Activated CD4-positive, alpha-beta T cell treated with anti-CD3 and anti-CD28 coated beads, Interleukin-10, Interleukin-2, amounts not matched to agents 100 ng/mL and 50 ng/mL, durations not matched to agents 16 hours and 8 hours (primary cell): ENCODE measurements around the gene MSANTD7.
"Not testable (repeated sequence)": the region's sequence is repeated elsewhere in the genome, so short reads cannot be mapped to it uniquely, and the experiment has no call there.

Experiments
- DNase-seq: peaks from one replicate; pipeline ENCODE4 v3.0.0-alpha.2; 2020

The MSANTD7 gene, protein sequence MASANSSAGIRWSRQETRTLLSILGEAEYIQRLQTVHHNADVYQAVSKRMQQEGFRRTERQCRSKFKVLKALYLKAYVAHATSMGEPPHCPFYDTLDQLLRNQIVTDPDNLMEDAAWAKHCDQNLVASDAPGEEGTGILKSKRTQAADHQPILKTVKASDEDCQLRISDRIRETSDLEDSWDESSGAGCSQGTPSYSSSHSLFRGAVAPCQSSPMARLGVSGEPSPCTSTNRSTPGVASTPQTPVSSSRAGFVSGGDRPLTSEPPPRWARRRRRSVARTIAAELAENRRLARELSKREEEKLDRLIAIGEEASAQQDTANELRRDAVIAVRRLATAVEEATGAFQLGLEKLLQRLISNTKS

DNA sequence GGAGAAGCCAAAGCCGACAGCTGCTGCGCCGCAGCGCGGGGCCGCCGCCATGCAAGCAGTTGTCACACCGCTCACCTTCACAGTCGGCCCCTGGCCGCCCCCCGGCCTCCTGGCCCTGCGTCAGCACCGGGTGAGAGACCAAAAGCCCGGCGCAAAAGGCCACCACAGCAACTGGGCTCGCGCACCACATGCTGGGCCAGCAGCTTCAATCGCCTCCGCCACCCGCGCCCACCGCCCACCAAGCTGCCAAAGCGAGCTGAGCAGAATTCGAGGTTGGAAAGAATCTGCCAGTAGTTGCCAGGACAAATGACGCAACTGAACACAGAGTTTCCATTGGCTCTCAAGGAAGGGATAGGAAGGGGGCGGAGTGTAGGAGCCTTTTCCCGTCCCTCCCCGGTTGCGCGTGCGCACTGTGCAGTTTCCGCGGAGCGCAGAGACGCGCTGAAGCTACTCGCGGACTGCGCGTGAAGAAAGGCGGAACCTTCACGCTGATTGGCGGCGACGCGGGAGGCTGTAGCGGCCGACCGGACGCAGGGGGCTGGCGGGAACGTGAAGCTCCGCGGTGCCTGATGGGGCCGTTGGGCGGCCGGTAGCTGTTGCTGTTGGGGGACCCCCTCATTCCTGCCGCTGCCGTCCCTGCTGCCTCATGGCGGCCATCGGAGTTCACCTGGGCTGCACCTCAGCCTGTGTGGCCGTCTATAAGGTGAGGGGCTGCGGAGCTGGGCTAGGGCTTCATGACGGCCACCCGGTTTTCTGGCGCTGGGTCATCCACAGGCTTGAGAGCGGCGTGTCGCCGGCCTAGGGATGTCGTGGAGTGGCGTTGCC is at the start of gene MSANTD7, which contains the start of the genes CDNF and HSPA14:
TSS of gene MSANTD7 (plus strand) at position 550 of the 825 bp plus-strand sequence. CDS start 3,979 bp downstream, outside the sequence.
TSS of gene CDNF (minus strand) at position 281 of the 825 bp plus-strand sequence. CDS start at position 190, 91 bp downstream.
TSS of gene HSPA14 (plus strand) at position 550 of the 825 bp plus-strand sequence. CDS start at position 647, 97 bp downstream.
- peak; percentile 100 for DNase-seq

- DNase-seq, result no peak
Measured at GRCh38 chr10:14798636-14799035, 39.5 kb upstream of the MSANTD7 start.

DNA sequence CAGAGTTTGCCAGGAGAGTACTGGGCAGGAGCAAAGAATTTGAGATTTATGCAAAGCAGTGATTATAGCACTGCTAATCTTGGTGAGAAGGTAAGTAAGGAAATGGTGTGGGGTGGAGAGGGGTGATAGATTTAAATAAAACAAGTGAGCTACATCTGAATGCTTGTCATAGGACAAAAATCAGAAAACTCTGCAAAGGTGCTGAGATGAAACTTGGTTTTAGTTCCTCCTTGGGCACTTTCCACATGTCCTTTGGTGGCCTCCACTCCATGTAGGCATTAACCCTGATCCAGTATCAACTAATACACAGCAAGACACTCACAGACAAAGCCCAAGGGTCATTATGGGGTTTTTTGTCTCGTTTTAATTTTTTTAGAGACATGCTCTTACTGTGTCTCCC is 37.7 kb upstream of the MSANTD7 start:
- no peak for DNase-seq

DNA sequence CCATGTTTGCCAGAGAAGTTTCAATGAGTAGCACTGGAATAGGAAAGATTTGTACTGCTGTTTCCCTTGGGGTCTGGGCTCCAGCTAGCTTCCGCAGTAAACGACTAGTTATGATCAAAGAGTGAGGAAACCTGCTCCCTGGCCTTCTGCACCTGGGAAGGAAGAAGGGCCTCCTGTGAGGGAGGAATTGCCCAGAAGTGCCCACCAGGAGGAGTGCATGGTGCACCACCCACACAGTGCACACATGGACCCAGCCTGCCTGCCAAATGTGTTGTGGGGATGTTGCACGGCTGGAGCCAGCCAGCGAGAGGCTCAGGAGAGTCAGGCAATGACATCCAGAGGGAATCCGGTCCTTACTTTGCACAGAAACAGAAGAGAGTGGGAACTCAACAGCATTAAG is 36.4 kb upstream of the MSANTD7 start:
- DNase-seq, result no peak

GRCh38 chr10:14803827-14804226 is 34.3 kb upstream of the MSANTD7 start:
- DNase-seq, result no peak

- DNase-seq, result no peak
Measured at GRCh38 chr10:14806318-14806717, 31.8 kb upstream of the MSANTD7 start.

DNA sequence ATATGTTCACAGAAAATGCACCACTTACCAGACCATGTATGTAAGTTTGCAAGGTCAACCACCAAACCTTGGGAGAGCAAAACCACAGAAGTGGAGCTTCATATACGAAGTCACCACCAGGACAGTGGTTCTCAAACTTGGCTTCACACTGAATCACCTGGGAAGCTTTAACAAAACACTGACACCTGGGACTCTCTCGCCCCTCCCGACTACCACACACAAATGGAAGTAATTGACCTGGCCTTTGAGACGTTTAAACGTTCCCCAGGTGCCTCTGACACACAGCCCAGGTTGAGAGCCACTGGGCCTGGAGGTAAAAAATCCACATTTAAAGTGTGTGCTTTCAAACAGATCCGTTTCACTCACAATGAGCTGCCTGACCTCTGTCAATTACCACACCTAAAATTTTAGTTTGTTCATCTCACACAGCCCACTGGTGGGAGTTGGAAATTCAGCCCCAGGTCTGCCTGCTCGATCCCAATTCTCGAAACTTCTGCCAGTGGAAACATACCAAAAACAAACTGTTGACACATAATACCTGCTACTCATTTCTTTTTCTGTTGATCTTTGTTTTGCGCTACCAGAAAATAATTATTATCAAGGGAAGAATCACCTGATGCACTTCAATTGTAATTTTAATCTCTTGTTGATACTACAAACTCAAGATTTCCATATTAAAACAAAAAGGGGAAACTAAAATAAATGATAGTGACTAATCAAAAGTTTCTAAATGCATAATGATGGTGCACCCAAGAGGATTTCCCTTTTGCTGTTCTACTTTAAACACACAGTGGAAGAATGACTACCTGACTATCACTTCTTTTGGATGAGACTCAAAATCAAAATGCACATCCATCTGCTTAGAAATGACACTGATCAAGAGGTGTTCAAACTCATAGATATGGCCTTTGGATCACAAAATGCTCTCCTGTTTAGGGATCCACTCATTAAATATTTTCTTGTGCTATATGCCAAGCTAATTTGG is 26.8 kb upstream of the MSANTD7 start:
- no peak for DNase-seq

GRCh38 chr10:14812271-14812670 is 25.8 kb upstream of the MSANTD7 start:
- DNase-seq, result peak; percentile 19

GRCh38 chr10:14815681-14816080 is 22.4 kb upstream of the MSANTD7 start:
- no peak for DNase-seq

DNA sequence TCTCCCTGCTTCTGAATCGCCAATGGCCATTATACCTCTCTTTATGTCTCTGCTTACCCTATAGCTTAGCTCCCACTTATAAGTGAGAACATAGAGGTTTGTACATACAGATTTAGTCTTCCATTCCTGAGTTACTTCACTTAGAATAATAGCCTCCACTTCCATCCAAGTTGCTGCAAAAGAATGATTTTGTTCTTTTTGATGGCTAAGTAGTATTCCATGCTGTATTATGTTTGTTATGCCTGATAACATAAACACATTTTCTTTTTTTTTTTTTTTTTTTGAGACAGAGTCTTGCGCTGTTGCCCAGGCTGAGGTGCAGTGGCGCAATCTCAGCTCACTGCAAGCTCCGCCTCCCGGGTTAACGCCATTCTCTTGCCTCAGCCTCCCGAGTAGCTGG is 21.4 kb upstream of the MSANTD7 start:
- not testable (repeated sequence) for DNase-seq

- no peak for DNase-seq
Measured at GRCh38 chr10:14820010-14820774, 17.9 kb upstream of the MSANTD7 start.

- no peak for DNase-seq
Measured at GRCh38 chr10:14820775-14821154, 17.3 kb upstream of the MSANTD7 start.

DNA sequence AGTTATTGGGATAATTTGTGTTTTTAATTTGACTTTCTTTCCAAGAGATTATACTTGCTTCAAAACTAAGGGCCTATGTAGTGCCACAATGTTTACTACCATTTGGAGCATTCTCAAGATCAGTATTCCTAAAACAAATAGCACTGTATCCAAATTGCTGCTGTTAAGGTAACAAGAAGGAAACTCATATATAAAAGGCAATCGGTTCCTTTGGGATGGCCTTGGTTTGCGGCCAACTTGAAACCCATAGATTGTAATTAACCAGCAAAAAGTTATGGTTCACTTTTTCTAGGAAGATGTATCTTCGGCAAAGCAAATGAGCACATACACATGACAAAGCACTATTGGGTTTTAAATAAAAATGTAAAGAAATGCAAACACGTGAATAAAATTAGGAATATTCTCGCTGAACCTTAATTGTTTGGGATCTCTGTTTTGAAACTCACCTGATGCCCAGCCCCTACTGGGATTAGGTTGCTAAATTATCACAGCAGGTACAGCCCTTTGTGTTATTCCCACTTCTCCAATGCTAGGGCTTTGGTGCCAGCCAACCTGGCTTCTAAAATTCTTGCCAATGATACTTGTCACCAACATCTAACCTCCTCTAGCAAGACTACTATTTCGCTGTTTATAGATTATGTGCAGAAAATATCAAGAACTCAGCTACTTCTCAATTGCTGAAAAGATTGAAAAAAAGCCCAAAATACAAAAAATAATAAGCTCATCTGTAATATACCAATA is 16.3 kb upstream of the MSANTD7 start:
- no peak for DNase-seq

DNA sequence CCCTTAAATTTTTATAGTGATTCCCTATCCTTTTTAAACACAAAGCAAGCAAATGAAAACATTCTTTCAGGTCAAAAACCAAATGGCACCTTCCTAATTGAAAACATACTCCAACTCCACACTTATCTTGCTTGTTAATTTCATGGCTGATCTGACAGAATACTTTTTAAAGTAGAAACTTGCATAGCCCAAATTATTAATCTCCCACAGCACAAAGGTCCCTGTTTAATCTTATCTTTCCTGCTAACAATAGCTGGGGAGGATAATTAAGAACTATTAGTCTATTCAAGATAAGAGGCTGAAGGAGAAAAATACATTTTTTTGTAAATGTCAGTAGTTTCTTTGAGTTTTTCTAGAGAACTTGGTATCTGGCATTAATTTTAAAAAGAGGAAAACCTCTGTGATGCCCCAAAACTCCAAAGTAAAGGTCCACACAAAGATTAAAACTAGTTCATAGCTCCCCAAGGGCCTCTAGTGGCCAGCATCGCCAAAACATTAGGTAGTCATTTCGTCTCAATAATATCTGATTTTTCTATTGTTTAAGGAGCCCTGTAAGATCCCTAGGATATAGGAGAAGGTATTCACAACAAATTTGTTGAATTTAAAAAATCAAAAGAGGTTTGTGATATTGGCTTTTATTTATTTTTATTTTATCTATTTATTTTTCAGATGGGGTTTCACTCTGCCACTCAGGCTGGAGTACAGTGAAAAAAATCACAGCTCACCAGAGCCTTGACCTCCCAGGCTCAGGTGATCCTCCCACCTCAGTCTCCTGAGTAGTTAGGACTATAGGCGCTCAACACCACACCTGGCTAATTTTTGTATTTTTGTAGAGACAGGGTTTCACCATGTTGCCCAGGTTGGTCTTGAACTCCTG is 15.0 kb upstream of the MSANTD7 start:
- DNase-seq, result peak; percentile 53

DNA sequence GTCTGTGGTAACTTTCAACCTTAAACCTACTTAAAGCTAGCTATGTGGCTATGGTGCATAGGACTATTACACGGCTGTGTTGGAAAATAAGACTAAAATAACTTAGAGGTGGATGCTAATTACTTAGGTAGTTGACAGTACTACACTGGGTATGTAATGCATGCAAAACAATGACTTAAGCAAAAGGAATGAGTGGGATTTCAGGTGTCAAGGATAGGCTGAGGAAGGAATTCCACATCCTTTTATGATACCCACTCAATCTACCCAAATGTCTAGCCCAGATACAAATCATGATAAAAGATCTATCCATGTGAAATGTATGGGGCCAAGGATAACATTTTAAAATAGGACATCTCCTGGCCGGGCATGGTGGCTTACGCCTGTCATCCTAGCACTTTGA is 14.1 kb upstream of the MSANTD7 start:
- no peak for DNase-seq

DNA sequence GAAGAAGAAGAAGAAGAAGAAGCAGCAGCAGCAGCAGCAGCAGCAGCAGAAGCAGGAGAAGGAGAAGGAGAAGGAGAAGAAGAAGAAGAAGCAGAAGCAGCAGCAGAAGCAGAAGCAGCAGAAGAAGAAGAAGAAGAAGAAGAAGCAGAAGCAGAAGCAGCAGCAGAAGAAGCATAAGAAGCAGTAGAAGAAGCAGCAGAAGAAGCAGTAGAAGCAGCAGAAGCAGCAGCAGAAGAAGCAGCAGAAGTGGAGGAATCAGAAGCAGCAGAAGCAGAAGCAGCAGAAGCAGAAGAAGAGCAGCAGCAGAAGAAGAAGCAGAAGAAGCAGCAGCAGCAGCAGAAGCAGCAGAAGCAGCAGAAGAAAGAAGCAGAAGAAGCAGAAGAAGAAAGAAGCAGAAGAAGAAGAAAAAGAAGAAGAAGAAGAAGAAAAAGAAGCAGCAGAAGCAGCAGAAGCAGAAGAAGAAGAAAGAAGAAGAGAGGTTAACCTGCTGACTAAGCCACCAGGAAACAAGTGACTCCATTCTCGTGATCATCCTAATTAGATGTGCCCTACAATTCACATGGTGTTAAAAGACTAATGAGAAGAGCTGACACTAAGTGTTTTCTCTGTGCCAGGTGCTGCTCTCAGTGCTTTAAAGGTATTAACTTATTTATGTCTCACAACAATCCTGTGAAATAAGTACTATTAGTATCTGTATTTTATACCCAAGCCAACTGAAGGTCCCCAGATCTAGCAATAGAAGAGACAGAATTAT is 11.9 kb upstream of the MSANTD7 start:
- no peak for DNase-seq

- no peak for DNase-seq
Measured at GRCh38 chr10:14833106-14833505, 5.0 kb upstream of the MSANTD7 start.

DNA sequence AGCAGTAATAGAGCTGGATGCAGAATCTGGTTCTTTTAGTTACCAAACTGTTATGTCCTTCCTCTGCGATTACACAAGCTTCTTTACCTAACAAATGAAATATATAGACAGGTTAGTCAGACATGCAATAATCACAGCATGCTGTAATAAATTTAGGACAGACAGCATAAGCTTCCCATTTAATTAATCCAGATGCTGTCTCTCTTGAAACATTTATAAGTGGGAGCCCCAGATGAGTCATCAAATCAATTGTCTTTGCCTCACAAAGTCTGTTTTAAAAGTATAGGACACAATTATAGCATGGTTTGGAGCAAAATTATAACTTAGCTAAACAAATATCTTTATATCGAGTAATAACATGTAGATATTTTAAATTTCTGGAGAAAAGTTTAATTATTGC is 1.9 kb upstream of the MSANTD7 start:
- no peak for DNase-seq
